Stimulated activated CD4-positive, alpha-beta T cell treated with anti-CD3 and anti-CD28 coated beads, TNF-alpha, amount 100 ng/mL, for 4 hours (primary cell): ENCODE data around the gene ZNF804B.

ENCODE experiments used
- DNase-seq, 3 experiments: peaks; one replicate each; pipeline ENCODE4 v3.0.0-alpha.2; 2020; ENCODE audit warnings: low read depth in 3 of 3

The ZNF804B gene

GRCh38 chr7:88759230-88760135 is at the start of gene ZNF804B:
ZNF804B (plus strand) TSS chr7:88759700; CDS start chr7:88759977, 277 bp downstream.
- no peak for DNase-seq

DNA sequence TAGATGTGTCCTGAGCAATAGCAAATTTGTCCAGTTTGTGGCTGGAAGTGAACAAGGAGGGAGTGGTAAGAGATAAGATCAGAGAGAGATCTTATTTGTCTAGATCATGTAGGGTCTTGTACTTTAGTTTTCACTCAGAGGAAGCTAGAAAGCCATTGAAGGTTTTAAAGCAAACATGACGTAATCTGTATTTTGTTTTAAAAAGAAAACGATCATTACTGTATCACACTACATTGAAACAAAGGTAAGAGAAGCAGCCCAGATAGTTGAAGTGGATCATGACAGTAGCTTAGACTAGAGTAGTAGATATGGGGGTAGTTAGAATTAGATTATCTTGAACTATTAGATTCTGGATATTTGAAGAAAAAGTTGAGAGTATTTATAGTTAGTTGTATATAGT is 23.6 kb upstream of the ZNF804B start:
- DNase-seq: no peak

DNA sequence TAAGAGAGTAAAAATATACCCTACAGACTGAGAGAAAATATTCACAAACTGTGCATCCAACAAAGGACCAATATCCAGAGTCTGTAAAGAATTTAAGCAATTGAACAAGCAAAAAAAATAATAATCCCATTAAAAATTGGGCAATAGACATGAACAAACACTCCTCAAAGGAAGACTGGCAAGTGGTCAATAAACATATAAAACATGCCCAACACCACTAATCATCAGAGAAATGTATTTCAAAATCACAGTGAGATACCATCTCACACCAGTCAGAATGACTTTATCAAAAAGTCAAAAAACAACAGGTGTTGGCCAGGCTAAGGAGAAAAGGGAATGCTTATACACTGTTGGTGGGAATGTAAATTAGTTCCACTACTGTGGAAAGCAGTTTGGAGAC is 21.9 kb upstream of the ZNF804B start:
- no peak for DNase-seq

- DNase-seq: no peak
Measured at GRCh38 chr7:88746126-88746525, 13.4 kb upstream of the ZNF804B start.

DNA sequence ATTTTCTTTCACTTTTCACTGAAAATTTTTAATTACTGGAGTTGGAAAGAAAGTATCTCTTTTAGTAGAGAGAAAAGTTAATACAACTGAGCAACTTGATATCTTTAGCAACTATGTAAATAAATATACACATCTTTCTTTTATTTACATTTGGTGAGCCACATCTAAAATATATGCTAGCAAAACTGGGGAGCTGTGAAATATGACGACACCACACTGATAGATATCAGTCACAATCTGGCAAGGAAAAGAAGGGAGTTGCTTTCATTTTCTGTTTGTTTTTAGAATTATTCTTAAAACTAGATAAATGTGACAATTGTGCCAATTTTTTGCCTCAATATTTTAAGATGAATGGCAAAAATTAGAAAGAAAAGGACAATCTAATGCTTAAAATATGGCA is 2.7 kb upstream of the ZNF804B start:
- DNase-seq: no peak

DNA sequence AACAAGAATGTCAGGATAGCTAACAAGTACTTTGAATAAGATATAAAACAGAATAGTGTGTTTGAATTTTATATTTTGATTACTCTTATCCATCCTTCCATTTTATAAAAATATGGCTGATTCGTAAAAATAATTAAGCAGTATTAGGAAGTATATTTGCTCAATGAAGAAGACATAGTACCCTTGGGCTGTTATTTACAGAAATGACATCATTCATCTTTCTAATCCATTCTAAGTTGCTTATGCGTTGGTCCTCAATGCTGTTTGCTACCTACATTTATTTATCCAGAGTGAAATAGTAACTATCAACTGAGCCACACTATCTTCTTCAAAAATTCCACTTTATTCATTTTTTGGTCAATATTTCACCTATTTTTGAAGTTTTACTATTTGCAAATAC is 2.1 kb upstream of the ZNF804B start:
- DNase-seq: no peak

DNA sequence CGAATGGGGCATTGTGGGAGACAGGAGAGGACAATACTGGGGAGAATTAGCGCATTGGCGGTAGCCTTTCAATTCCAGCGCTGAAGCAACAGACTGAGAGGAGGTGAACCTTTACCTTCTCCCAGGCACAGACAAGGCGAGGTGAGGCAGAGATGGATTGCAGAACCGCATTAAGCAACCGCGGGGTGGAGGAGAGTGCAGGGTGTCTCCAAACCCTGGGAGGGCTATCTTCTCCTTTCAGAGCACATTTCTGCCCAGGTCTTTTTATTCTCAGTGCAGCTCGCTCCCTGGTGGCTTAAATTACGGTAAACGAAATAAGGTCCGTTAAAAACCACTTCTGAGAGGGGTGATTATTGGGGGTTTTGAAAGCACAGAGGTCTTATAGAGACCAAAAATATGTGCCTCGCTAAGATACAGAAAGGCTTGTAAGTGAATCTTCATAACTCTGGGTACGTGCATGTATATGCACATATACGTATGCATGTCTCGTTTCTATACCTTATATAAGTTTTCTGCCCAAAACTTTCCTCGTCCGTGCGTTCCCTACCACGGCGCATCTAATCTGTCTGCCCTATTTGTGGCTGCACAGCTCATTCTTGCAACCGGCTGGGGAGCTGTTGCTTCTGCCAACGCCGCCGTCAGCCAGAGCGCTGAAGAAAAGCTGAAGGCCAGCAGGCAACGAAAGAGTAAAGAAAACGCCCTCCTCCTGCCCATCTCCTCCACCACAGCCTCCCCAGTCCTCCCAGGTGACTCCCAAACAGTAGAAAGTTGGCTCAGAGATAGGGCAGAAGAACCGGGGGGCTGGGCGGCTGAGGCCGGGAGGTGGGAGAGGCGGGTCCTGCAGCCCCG is 895 bp upstream of the ZNF804B start:
- no peak for DNase-seq

- no peak for DNase-seq
Measured at GRCh38 chr7:88760136-88760515, 626 bp downstream of the ZNF804B start.

GRCh38 chr7:88761779-88762178 is 2.3 kb downstream of the ZNF804B start:
- no peak for DNase-seq

DNA sequence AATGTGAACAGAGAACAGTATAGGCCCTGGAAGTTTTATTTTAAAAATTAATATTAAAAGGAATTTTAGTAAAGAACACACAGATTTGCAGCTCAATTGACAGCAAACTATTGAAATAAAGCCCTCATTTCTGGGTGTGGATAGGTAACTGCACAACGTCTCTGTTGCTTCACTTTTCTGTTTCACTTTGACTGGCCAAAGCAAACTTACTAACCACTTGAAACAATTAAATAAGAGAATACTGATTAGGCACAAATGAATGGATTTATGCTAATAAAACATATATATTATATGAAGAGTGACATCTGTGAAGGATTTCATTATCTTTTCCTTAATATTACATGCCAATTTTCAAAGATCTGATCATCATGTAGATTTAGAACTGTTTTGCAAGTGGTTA is 11.9 kb downstream of the ZNF804B start:
- DNase-seq: no peak

DNA sequence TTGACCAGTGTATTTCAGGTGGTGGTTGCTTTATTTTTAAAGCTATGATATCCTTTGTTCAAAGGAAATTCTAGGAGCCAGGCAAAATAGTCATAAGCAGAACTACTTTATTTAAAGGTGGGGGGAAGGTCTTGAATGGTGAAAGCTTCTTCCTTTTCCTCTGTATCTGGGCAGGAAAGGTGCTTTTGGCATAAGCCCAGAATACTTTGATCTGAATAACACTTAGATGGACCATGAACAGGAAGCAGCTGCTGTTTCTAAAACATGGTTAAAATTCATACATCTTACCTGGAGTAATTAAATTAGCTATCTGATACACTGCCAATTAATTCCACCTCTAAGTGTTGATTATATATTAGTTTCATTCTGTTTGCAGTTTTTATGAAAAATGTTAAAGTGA is 13.3 kb downstream of the ZNF804B start:
- DNase-seq: no peak

GRCh38 chr7:88775838-88776237 is 16.3 kb downstream of the ZNF804B start:
- no peak for DNase-seq

- DNase-seq: no peak
Measured at GRCh38 chr7:88787777-88788176, 28.3 kb downstream of the ZNF804B start.

DNA sequence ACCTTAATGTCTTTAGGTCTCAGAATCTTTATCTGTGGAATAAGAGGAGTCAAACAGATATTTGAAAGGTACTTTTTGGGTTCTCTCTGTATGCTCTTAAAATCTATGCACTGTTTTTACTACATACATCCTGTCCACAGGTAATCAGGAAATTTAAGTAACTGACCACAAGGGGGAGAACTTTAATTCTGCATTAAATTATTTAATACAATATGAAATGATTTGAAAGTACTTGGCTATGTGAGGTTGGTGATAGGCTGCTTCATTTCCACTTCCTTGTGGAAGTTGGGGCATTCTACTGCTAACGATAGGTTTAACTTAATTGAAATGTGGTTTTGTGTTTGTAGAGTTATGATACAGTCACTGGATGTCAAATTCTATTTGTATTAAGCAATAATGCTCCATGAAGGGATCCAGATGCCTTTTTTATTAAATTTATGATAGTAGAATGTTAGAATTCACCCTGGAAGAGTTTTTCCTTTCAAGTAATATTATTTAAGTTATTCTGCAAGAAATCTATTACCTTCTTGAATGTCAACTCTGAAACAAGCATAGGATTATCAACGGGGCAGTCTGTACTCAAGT is 30.1 kb downstream of the ZNF804B start:
- no peak for DNase-seq

- DNase-seq: no peak
Measured at GRCh38 chr7:88791891-88792290, 32.4 kb downstream of the ZNF804B start.

DNA sequence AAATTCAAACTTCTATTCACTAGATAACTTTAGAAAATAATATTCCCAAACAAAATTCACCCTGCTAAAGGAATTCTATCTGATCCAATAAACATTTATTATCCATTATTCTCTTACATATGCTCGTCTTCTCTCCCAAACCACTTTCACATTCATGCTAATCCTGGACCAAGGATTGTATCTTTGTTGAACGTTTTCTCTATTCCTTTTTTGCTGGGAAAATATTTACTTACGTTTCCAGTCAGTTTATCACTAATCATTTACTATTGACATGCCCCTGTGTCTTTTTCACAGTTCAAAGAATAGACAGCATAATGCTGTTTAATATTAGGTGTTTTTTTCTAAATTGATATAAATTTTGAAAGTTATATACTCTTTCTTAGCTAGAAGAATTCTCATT is 32.9 kb downstream of the ZNF804B start:
- no peak for DNase-seq

DNA sequence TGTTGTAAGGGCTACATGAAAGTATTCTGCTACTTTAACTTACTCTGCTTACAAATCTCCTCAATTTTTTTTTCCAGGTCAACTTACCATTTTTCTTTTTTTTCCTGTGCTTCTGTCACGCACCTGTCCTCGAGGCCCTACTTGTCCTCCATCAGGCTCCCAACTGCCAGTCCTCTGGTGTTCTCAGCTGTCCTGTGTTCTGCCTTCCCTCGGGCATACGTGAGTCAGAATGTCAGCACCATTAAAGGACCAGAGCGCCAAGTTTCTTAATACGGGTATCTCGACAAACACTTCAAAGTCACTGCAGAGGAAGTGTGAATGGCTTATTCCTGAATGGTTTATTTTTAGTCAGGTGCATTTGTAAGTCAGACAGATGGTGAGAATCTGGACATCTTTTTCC is 36.1 kb downstream of the ZNF804B start, which contains the start of gene TEX47:
Gene TEX47, minus strand, starts transcription at position 185 of the 400 bp plus-strand sequence. CDS start 795 bp downstream, outside the sequence.
- DNase-seq: no peak

DNA sequence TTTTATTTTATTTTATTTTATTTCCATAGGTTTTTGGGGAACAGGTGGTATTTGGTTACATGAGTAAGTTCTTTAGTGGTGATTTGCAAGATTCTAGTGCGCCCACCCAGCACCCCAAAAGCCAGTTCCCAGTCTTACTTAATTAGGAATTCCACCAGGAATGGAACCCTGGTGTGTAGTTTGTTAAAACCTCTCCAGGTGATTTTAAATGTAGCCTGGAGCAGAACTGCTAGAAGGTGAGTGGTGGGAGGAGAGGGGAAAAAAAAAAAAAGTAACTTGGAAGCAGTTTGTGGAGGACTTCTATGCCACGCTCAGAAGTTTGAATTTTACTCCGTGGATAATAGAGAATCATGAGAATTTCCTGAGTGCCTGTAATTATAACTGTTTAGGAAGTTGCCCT is 41.5 kb downstream of the ZNF804B start:
- DNase-seq: no peak

- no peak for DNase-seq
Measured at GRCh38 chr7:88806280-88807037, 47.0 kb downstream of the ZNF804B start.

- DNase-seq: no peak
Measured at GRCh38 chr7:88818552-88818951, 59.1 kb downstream of the ZNF804B start.

DNA sequence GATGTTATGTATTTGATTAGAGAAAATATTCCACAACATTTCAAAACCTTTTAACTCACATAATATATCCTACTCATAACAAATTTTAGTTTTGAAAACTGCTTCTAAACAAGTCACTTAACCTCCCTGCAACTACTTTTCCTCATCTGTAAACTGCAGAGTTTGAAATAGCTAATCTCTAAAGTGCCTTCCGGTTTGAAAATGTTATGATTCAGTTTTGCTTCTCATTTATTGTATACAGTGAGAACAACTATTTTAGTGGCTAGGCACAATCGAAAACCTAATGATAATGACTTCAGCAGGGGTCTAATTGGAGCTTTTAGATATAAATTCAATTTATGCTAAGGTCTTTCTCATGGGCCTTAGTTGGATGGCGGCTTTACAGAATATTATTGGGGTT is 66.7 kb downstream of the ZNF804B start:
- no peak for DNase-seq
